Stimulated activated CD4-positive, alpha-beta T cell treated with anti-CD3 and anti-CD28 coated beads, Interleukin-4, amount 100 ng/mL, for 4 hours (primary cell): Measurements from ENCODE around the gene NCKAP5.

Source experiments
- DNase-seq, 2 experiments: peaks; one replicate each; pipeline ENCODE4 v3.0.0-alpha.2; 2020

Gene NCKAP5

DNA sequence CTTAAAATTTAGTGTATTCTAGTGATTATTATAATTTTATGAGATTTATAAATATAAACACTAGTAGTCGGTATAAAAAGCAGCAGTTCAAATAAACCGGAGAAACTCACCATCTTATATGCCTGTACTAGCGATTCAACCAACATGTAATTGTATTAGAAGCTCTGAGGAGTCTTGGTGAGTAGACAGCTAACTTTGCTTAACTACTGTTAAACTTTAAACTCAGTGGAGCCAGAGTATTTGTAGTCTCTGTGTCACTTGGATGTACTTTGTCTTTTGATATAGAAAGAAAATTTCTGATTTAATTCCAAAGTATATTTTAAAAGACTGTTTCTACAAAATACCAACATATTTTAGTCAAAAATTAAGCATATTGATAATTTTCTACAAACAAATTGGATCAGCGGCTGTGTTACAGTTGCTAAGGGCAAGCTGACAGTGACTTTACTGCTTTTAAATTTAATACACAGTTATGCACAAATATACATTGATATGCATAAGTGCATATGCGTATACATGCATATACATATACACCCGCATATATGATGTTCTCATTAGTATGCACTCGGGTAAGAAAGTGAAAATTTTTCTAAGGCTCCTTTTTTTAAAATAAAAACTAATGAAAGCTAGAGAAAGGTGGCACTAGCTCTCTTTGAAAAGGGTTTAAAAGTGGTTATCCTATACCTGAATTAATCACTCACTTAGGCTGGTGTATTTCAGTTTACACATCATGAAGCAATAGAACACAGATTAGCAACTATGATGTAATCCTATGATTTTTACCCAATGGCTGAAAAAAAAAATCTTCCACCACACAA is 374.5 kb downstream of the NCKAP5 start:
- no peak for DNase-seq

DNA sequence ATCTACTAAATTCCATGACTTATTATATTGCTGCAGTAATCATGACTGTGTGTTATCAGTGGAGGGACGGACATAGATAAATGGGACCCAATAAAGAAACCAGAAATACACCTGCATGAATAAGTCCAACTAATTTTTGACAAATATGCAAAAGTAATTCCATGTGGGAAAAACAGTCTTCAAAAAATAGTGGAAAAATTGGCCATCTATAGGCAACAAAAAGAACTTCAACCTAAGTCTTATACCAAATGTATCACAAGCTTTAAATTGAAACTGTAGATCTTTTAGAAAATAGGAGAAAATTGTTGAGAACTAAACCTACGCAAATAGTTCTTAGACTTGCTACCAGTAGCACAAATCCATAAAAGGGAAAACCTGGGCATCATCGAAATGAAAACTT is 376.2 kb downstream of the NCKAP5 start:
- DNase-seq, result no peak

DNA sequence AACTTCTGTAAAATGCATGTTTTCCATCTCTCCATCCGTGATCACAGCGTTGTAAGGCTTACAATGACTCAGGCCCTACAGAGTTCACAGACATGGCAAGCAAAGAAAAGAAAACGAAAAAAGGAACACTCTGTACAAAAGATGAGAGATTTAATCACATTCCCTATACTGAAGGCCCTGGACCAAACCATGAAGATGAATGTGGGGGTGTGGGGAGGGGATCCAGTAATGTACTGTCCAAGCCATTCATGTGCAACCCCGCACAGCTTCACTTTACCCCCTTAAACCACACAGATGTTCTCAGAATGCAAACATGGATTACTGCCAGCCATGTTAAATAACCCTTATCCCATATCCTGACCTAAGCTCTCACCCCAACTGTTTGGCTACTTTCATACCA is 391.1 kb downstream of the NCKAP5 start:
- DNase-seq, result no peak

DNA sequence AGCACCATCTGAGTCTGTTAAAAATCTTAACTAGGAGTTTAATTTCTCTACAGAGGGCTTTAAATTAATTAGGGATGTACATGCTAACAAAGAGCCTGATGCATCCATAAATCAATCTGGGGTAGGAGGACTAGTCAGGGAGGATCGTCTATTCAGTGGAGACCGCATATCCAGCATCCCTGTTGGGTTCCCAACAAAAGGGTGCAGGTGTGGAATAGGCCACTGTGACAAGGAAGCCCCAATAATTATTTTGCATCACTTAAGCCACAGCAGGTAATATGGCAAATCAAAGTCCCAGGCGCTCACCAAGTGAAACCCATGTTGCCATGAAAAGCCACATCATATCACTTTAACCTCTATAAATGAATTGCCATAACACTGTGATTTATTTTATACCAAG is 392.3 kb downstream of the NCKAP5 start:
- no peak for DNase-seq

DNA sequence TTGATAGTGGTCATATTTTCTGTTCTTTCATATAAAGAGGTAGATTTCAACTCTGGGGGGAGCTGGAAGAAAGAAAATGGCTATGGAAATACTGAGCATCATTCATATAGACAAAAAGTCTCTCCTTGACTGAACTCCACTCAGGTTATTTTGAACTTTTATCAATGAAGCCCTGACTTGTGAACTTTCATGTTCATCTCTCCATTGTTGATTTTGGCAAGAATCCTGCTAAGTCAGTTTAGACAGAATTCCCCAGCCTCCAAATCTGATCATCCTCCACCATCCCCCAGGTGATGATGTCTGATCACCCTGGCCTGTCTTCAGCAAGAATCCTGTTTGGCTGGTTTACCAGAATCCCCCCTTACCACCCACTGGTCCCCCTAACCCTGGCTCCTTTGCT is 395.0 kb downstream of the NCKAP5 start:
- no peak for DNase-seq

DNA sequence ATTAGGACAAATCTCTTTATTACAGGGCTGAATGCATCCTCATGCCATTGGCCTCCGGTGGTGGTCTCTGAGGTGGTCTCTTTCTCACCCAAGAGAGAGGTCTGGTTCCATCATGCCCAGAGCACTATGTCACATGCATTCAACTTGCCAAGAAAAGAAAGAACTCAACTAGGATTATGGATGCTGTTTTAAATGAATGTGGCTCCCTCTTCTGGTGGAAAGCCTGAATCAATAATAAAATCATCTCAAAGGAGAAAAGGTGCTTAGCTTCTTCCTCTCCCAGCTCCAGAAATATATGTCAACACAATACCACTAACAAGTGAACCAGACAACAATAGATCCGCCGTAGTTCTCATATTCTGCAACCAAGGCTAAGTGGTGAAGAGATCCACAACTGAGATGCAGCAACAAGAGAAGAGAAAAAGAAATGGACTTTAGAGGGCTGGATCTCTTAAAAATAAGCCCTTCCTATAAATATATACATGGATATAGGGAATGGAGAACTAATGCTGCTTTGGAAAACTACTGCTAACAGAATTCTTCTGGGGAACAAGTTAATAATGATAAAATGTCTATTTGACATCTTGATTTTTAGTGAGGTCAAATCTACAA is 396.8 kb downstream of the NCKAP5 start:
- no peak for DNase-seq

DNA sequence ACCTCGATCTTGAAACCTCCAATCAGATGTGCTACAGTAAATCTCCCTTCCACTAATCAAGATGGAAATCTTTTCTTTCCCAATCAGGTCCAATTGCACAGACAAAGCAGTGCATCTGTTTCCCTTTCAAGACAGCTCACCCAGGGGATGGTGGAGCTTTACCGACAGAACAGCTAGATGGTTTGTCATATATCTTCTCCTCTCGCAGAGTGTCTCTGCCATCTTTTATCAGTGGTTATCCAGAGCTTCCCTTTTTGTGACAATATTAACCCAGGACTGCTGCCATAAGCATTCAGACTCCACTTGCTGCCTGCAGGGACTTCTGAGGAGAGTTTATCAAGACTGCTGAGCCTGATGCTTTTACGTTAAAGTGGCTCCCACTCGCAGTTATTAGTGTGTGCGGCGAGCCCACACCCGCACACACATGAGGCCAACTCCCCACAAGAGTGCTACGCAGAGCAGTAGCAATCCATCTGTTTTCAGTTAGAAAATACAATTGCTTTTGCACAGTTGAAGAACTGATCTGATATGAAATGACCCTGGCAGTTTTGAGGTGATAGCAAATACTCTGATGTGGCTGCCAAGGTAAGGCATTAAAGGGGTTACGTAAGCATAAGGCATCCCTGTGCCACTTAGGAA is 398.9 kb downstream of the NCKAP5 start:
- no peak for DNase-seq

DNA sequence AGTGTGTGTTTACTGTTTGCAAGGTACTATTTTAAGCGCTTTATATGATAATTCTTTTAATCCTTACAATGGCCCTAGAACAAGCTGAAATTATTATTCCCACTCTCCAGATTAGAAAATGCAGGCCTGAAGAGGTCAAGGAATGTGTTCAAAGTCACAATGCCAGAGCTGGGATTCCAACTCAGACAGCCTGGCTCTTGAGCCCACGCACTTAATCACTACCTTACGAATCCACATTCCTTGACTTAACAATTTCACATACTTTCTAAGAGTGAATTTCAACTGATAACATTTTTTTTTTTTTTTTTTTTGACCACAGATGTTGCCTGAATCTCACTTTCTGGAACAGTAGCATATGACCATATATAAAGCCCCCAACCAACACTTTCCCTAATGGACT is 400.3 kb downstream of the NCKAP5 start:
- no peak for DNase-seq

DNA sequence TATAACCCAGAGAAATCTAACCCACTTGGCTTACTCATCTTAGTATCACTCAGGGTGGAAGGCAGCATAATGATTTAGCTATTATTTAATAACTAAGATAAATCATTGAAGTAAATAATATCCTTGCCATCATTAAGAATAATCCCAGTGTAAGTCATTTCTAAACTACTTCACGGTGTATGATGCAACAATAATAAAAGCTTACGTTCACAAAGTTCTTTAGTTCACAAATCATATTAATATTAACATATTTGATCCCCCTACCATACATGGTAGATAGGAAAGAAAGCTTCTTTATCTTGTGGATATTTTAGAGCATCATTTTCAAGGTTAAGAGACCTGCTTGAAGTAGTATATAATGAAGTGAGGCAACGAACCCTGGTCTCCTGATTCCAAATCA is 401.0 kb downstream of the NCKAP5 start:
- DNase-seq, result no peak

DNA sequence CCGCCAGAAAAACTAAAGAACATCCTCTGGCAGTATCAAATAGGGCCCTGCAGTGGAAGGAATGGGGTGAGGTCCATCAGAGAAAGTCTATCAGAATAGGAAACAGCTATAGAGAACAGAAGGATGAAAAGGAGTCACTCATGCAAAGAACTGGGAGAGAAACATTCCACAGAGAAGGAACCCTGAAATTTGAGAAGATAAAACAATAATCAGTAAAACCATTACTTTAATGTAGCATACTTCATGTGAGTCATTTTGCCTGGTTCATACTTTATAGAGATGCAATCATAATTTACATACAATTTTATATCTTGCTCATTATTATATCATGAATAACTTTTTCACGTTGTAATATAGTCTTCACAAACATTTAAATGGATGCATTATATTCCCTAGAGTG is 402.2 kb downstream of the NCKAP5 start:
- no peak for DNase-seq

DNA sequence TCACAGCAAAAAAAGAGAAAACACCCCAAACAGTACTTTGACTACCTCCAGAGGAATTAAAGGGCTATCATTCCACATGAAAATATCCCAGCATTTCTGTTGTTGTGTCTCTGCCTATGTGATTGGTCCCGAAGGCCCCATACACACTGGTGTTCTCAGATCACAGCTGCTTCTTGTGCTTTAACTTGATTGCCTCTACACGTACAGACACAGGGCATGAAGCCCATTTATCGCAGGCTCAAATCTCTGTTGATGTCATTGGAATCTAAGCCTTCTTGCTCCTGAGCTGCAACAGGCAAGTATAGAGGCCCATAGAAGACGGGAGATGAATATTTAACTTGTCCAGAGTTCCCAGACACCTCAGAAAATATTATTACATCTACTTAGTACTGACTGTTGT is 405.2 kb downstream of the NCKAP5 start:
- no peak for DNase-seq

DNA sequence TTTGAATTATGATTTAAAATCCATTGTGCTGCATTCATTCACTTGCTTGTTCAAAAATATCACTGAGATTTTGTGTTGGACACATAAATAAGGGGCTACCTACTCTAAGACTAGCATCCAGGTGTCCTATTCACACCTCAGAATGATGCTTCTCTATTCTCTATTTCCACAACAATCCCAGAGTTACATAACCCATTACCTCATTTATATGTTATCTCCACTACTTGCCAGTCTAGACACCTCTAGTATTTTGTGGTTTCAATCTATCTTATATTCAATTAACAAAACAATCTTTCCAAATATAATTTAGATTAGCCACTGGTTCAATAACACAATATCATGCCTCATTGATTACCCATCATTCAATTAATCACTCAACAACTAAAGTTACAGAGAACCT is 409.8 kb downstream of the NCKAP5 start:
- no peak for DNase-seq

DNA sequence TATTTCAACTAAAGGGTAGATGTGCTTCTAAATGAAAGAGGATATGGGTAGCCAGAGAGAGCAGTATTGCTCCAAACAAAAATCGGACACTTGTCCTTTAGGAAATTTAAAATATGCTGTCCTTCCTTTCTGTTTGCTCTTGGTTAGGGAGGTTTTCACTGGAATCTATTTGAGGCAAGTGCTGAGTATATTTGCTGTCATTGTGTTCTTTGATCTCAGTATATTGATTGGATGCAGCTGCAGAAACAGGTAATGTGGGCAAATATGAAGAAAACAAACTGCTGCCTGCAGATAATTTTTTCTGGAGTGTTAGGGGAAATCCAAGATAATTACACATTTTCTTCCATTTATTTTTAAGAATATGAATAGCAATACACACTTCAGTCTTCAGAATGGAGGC is 410.2 kb downstream of the NCKAP5 start:
- DNase-seq, result no peak

DNA sequence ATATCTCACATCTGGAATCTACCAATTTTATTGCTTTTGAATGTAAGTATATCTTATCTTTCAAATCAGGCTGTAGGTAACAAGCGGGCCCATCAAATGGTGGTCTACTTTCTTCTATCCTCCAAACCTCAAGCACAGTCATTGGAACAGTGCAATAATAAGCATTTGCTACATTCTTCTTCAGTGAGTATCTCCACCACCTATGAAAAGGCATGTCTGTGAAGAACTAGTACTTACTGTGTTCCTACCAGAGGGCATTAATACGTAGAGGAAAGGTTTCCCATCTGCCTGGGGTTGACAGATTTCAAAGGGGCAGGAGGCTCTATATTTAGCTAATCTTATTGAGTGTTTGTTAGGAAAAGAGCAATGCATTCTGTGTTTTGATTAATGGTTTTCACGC is 411.1 kb downstream of the NCKAP5 start:
- DNase-seq, result no peak

DNA sequence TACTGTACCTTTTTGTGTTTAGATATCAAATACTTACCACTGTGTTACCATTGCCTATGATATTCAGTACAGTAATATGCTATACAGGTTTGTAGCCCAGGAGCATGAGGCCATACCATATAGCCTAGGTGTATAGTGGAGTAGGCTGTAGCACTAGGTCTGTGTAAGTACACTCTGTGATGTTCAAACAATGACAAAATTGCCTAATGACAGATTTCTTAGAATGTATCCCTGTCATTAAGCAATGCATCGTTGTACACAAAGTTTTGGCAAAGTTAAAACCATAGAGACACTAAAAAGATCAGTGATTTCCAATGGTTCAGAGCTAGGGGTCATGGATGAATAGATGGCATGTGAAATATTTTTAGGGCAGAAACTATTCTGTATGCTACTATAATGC is 415.5 kb downstream of the NCKAP5 start:
- no peak for DNase-seq

DNA sequence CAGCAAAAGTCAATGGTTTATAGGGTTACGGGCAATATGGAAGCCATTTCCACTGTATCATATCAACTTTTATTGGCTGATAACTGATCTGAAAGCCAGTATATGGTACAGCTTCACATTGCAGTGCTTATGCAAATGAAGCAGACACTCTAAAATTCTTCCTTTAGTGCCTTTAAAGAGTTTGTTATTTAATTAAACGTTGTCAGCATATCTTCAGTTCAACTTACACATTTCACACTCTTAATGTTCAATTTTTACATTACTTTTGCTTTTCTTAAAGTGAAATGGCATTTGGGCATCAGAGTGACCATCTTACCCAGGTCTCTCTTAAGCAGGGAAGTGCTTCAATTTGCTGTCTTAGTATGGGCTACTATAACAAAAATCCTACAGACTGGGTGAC is 420.1 kb downstream of the NCKAP5 start:
- DNase-seq, result no peak

DNA sequence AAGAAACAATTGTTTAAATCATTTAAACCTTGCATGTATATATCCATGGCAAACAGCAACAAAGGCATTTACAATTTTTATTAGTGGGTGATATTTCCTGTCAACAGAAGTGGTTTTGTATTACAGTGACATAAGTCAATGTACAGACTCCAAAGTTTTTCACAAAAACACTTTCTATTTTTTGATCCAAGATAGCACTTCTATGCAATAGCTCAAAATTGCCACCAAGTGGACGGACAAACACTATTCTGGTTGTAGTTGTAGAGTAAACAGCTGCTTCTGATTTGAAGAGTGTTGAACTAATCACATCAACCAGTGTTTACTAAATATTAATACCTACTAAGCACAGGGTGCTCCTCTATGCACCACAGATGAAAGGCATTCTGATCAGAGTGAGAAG is 421.4 kb downstream of the NCKAP5 start:
- DNase-seq, result no peak

DNA sequence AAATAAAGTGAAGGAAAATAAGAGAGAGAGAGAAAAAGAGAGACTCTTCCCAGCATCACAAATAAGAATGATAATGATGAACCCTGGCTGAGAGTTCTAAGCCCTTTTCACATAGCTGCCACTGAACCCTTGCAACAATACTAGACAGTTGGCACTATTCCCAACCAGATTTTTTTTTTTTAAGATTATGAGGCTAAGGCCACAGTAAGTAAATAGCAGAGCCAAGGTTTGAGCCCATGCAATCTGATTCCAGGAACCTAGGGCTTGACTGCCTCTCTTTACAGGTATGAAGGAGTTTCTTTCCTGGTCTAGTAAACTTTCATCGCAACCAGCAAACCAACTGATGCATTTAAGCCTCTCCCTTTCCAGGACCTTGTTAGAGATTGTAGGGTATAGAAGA is 424.6 kb downstream of the NCKAP5 start:
- no peak for DNase-seq

DNA sequence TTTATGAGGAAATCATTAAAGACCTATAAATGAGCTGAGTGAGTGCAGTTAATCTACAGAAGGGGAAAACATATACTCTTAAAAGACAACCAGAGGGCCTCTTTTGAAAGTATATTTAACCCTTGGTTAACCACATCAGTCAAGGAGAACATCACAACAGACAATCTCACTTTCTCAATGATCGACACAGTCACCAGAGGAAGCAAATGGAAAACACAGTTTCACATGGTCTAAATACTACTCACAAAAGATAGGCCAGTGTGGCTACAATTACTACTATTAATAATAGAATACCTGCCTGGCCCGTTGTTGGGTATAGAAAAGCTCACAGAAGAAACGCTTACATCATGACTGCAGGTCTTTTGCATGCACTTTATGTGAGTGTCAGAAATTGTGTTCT is 426.2 kb downstream of the NCKAP5 start:
- DNase-seq, result no peak

DNA sequence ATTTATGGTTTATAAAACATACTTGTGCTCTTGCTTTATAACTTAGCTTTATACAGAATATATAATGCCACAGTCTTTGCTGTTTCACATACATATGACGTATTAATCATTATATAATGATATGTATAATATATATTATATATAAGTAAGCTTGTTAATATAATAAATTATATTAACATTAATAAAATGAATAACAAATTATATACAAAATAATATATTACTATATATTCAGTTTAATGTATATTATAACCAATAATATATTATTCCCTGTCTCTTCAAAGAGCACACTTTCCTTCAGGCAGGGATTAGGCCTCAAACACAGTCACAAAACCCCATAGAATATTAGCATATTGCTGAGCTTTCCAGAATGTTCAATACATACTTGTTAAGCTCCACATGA is 427.6 kb downstream of the NCKAP5 start:
- no peak for DNase-seq

DNA sequence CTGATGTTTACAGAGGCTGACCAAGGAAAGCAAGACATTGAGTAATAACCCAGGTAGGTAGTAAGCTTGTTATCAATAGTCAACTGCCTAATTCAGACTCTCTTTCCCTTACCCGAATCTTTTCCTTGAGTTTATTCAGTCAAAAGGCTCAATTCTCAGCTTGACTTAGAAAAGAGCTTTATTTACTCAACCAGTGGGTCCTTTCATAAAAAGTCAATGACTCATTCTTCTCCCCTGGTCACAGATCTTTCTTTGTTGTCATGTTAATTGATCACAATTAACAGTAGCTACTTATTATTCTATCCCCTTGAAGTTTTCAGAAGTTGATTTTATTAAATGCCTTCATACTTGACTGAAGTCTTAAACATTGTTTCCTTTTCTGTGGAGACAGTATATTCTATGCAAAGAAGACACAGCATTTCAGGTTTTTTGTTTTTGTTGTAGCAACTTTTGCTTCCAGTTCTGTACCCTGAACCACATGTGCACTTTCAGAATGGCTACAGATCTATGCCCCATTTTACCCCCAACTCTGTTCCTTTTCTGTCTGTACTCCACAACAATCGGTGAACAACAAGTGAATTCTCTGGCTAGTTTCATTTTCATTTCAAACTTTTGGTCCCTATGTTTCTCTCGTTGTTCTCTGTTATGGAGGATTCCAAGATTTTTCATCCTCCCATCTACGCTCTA is 428.3 kb downstream of the NCKAP5 start:
- no peak for DNase-seq

DNA sequence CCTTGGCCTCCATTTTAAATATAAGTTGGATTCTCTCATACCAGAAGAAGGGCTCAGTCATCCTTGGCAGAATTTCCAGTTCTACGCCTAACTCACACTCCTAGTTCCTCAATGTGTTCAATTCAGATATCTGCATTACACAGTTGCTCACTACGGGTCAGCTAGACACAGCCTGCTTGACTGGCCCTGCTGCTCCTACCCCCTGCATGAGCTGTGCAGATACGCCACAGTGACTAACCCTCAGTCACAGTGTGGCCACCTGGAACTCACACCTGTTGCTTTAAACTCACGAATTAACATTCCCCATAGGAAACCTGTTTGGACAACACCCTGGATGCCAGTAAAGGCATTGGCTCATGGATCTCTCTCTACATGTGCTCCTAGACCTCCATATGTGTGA is 429.6 kb downstream of the NCKAP5 start:
- no peak for DNase-seq

DNA sequence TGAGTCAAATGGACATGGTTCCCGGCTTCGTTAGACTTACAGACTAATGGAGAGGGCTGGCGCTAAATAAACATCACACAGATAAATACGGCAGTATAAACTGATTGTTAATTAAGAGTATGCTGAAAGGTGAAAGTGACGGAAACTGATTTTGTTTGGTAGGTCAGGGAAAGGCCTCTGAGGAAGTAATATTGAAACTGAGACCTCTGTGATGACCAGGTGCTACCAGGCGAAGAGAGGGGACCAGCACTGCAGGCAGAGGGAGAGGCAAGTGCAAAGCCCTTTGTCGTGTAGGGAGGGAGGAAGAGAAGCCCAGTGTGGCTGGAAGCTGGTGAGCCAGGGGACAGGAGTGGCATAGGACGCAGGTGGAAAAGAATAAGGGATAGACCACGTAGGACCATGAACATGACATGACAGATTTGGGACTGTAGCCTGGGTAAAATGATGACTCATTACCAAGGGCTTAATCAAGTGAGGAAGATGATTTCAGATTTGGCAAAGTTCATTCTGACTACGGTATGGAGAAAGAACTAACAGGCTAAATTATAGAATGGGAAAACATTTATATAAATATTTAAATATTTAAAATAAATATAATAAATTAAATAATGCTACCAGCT is 433.1 kb downstream of the NCKAP5 start:
- DNase-seq, result no peak
